HG03460 (cell line): Measurements from ENCODE around the gene LRP2BP.
"Not testable (repeated sequence)": the region's sequence is repeated elsewhere in the genome, so short reads cannot be mapped to it uniquely, and the experiment has no call there.

Experiments
- ATAC-seq: cut with Tn5 transposase; IDR thresholded peaks from one replicate; pipeline ENCODE4 v1.9.1; 2021; ENCODE audit not compliant: unreplicated experiment

The LRP2BP gene

DNA sequence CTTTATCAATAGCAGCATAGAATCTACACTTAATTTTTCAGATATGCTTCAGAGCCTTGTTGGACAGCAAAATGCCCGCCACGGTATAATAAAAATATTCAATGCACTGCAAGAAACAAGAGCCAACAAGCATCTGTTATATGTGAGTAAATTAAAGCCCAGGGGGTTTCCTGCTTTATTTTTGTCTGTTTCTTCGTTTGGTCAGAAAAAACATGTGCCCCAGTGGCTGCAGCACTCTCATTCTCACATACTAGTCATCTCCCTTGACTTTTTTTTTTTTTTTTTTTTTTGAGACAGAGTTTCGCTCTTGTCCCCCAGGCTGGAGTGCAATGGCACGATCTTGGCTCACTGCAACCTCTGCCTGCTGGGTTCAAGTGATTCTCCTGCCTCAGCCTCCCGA, 33.2 kb downstream of the LRP2BP start:
- ATAC-seq: not testable (repeated sequence)

DNA sequence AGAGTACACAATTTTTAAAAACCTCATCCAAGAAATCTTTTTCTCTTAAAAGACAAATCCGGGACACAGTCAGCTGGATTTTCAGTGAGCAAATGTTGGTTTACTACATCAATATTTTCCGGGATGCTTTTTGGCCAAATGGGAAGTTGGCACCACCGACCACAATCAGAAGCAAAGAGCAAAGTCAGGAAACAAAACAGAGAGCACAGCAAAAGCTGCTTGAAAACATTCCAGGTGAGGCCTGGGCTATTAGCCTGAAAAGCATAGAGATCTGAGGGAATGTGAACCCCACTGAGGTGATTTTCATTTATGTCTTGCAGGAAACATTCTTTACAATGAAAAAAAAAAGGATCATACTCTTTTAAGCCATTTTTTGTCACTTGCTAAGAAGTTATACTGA, 33.9 kb downstream of the LRP2BP start:
- no peak for ATAC-seq

DNA sequence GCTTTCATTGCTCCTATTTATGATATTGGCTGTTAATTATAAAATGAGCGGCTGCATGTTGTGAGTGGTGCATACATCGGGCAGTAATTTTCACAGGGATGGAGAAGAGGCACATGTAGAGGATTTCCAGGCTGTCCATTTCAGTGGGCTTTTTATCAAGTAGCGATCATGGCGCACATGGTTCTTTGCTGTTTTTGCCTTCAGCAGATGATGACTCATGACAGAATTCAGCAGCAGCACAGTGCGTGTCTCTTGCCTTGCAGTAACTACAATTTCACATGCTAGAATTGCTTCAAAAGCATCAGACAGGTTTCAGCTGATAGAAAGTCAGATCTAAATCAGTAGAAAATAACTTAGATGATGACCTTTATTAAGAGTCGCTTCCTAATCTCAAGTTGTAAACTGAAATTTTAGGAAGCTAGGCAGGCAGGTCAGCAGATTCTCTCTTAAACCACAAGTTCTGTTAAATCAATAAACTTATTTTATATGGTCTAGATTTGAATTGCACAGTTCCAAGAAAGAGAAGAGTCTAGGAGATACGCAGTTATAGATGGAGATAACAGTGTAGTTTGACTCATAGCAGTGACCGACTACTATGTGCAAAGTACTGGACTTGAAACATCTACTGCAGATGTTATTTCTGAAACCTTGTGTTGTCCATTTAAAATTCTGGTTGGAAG, 35.8 kb downstream of the LRP2BP start:
- no peak for ATAC-seq

DNA sequence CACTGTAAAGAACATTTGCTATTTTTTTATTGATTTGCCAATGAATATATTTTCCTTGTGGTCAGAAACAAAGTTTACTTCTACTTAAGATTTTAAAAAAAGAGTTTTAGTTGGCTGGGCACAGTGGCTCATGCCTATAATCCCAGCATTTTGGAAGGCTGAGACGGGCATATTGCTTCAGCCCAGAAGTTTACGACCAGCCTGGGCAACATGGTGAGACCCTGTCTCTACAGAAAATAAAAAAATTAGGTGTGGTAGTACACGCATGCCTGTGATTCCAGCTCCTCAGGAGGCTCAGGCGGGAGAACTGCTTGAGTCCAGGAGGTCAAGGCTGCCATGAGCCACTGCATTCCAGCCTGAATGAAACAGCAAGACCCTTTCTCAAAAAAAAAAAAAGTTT, 36.8 kb downstream of the LRP2BP start:
- no peak for ATAC-seq

DNA sequence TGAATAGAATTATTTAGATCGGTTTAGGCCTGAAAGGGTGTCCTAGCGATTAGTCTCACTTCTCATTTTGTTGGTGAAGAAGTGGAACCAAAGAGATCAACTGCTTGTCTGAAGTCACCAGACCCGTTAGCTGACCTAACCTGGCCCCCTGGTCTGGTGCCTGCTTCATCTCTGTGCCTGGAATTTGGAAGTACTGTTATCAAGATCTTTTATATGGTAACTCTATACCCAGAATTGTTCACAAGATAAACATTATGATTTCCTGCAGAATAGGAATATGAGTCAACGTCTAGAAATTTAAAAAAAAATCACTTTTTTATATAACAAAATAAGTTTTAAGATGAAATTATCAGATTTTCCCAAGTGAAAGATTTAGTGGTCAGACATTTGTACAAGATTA, 37.2 kb downstream of the LRP2BP start:
- no peak for ATAC-seq

DNA sequence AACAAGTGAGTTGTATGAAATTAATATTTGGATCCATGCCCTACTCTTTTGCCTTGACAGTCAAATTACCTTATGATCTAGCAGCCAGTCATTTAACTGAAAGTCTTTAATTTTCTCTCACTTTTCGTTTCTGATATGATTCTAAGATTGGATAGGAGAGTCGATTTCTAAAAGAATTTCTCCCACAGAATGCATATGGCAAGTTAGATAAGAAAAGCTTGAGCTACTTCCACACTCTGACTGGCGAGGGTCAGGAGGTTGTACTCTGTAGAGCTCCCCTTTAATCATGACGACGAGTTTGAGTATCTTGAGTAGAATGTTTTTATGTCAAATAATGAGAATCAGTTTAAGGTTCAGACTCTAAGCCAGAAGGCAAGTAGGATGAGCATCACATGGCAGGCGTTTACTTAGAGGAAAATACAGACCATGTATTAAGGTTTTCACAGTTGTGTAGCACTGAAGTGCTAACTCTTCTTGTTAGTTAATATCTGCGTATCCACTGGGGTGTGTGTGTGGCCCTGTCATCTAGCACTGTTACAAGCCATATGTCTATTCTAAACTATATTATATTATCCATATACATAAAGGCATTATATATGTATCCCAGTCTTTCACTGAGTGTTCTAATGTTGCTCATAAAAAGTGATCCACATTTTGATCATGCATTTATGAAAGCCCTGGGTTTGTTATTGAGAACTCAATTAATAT, 37.8 kb downstream of the LRP2BP start:
- ATAC-seq: no peak

DNA sequence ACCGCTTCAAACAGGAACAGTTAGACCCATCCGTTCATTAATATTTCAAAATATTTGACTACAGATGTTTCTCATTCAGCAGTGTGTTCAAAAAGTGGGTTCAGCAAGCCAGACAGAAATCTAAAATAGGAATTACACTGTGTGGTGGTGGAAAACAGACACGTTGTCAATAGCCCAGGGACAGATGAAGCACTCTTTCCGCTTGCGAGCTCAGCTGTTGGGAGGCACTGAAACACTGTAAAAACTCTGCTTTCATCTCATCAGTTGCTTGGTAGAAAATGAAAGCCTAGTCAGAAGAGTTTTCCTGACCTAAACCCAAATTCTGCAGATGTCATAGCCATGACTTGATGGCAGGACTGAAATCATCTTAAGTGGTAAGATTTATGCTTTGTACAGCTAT, 38.5 kb downstream of the LRP2BP start:
- no peak for ATAC-seq

DNA sequence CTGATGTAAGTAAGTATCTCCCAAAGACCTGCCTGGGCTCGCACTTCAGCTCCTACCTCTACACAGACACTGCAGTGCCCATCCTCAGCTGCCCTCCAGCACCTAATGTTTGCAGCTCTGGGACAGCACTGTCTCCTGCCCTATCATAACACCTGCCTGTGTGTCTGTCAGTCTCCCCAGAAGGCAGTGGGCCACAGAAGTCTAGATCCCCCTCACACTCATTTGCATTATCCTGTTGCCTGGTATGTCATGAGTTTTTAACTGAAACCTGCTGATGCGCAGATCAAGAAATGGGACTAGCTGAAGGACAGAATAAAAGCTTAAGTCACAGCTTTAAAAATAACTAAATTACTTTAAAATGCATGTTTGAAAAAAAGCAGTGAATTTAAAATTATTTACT, 43.0 kb downstream of the LRP2BP start:
- ATAC-seq: no peak

DNA sequence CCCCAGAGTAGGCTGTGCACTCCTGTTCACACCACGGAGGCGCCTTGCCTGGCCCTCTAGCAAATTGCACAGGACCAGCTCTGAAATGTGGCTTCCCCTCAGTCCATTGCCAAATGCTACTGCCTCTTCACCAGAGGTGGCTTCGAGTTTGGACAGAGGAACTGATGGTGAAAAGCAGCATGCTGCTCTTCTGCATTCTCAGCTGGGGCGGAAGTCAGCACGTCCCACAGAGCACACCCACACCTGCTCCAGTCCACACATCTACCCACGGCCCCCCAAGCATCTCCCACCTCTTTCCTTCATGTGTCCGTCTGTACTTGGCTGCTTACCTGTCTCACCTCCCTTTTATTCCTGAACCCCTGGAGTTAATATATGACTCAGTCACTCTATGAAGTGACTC, 43.5 kb downstream of the LRP2BP start:
- no peak for ATAC-seq

DNA sequence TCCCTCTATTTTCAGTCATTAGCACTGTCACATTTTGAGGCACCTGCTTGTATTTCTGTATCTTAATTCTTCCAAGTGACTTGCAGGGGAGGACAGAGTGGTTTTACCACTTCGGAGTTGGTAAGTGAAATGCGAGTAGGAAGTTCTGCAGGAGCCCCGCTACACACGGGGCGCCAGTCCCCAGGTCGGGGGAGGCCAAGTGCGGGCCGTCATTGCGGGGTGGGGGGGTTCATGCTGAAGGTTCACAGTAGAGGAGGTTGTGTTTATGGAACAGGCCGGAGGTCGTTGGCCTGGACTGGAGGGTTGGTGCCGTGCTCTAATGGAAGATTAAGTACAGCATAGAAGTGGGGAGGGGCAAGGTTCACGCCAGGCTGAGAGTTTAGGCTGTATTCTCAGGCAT, 44.0 kb downstream of the LRP2BP start:
- ATAC-seq: no peak

DNA sequence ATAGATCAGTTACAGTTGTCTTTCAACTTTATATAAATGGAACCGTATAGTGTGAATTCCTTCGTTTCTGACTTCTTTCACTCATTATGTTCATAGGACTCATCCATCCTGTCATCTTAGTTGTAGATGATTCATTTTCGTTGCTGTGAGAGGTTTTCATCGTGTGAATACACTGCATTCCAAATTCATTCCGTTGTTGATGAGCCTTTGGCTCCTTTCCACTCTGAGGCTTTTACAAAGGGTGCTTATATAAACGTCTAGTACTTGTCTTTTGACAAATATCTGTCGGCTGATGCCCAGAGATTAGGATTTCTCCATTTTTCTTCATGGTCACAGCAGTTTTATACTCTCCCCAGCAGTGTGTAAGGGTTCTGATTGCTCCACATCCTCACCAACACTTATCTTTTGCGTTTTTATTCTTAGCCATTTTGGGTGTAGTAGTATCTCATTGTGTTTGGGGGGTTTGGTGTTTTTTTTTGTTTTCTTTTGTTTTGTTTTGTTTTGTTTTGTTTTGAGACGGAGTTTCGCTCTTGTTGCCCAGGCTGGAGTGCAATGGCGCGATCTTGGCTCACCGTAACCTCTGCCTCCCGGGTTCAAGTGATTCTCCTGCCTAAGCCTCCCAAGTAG, 48.6 kb downstream of the LRP2BP start:
- ATAC-seq: no peak

DNA sequence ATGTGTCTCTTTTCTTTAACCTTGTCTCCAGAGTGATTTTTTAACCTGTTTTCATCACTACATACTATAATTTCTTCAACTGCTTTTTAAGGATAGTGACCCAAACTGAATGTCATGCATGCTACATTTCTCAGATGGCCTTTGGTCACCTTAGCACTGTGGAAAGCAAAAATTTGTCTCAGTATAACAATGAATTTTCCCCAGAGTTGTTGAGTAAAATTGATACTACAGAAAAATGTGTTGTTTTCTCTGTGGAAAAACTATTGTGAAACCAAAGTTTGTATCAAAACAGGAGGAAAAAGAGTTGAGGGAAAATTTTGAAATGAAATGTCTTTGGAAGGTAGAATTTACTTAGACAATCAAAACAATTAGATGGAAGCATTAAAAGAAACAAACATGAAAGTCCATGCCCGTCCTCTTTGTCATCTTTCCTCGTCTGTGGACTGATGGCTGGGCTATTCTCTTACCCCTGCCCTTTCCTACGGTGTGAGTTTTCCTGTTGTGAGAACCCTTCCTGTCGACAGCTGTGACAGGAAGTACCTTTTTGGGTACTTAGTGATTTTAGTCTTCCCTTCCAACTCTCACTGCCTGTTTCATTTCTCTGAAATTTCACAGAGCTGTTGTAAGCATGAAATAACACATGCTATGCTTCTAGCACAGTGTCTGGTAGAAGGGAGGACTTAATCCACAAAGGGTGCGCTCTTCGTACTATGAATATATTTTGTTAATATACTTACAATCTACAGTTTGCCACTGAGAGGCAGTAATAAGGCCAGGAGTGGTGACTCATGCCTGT, 50.8 kb downstream of the LRP2BP start:
- peak; percentile 62 for ATAC-seq

DNA sequence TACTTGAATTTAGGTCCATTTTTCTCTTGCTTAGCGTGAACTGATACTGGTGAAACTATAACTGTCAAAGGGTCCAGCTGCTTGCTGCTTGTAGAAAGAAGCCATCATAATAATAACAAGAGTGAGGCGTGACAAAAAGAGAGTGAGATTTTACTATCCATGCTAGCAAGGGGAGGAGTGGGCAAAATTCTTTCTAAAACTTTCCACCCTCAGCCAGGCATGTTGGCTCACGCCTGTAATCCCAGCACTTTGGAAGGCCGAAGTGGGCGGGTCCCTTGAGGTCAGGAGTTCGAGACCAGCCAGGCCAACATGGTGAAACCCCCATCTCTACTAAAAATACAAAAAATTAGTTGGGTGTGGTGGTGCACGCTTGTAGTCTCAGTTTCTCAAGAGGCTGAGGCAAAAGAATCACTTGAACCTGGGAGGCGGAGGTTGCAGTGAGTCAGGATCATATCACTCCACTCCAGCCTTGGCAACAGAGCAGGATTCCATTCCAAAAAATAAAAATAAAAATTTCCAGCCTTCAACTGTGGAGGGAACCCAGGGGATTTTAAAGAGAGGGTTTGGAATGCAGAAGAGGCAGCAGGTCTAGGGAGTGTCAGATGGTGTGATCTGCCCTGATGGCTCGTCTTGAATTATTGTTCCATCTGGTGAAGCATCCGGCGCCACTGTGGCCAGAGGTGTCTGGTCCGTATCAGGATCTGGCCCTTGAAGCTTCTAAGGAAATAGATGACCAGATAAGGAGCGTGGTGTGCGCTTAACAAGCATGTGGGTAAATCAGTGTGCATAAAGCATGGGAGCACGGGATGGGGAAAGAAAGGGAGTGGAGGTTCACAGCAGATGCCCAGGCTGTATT, 51.8 kb downstream of the LRP2BP start:
- no peak for ATAC-seq

DNA sequence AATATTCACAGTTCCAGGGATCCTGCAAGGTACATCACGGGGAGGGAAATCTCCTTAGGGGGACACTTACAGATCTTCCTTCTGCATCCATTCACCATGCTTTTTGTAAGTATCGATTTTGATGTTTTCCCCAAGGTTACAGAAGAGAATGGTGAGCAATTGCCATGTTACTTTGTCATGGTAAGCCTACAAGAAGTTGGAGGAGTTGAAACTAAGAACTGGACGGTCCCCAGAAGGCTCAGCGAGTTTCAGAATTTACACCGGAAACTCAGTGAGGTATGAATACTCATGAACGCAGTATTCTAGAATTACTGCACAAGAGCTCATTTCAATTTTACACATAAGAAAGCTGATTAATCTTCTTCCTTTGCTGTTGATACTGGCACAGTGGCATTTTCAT, 53.9 kb downstream of the LRP2BP start:
- peak; percentile 48 for ATAC-seq

DNA sequence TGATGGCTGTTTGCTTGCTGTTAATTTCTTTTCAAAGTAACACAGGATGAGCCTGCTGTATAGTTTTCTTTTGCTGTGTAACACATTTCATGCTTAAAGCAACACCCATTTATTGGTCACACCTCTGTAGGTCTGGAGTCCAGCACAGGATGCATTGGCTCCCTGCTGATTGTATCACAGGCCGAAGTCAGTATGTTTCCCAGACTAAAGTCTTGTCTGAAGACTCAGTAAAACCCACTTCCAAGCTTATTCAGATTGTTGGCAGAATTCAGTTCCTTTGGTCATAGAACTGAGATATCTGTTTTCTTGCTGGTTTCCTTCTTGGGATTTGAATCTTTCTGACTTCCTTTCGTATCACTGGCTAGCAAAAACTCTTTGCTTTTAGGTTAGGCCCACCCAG, 54.3 kb downstream of the LRP2BP start:
- ATAC-seq: no peak

DNA sequence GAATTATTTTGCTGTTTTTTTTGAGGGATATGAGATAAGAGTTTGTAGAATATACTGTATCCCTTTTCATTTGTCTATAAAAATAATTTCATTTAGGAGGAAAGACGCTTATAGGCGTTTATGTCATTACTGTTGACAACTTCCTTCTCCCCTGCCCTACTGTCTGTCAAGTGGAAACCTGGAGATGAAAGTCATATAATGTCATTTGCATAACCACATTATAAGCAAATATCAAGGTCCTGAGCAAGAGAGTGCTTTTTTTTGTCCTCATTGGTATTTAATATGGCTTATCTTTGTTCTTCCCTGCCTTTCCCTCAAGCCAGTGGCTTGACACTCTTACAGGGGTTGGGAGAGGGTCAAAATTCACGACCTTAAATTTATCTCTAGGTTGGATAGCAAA, 55.8 kb downstream of the LRP2BP start:
- ATAC-seq: no peak

DNA sequence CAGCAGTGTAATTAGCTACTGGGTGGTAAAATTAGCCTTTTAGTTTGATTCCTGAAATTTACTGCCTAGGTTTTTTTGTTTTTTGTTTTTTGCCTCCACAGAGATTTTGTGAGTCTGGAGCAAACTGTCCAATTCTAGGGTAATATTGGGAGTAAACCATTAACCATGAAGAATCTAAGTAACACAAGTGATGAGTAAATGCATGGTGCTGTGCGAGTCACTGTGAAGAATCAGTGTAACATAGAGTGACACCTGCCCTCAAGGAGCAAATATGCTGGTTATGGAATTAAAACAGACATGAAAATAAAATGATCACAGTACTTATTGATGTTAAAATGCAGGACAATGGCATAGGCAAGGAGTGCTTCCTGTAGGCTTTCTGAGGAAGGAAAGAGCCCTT, 60.1 kb downstream of the LRP2BP start:
- no peak for ATAC-seq

DNA sequence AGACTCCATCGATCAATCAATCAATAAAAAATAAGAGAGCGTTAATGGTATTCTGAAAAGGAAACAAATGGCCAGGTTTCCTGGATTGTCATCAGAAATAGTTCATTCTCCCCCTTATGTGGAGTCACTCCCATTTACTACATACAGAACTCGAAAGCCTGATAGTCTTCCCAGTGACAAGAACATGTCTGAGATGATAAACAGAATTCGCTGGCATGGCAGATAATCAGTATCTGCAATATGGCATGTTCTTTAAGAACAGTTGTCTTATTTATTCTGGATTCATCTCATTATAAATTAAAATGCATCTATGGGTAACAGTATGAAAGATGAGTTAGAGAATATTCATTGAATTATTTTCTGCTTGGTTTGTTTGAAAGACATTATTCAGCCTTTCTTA, 61.4 kb downstream of the LRP2BP start:
- no peak for ATAC-seq

DNA sequence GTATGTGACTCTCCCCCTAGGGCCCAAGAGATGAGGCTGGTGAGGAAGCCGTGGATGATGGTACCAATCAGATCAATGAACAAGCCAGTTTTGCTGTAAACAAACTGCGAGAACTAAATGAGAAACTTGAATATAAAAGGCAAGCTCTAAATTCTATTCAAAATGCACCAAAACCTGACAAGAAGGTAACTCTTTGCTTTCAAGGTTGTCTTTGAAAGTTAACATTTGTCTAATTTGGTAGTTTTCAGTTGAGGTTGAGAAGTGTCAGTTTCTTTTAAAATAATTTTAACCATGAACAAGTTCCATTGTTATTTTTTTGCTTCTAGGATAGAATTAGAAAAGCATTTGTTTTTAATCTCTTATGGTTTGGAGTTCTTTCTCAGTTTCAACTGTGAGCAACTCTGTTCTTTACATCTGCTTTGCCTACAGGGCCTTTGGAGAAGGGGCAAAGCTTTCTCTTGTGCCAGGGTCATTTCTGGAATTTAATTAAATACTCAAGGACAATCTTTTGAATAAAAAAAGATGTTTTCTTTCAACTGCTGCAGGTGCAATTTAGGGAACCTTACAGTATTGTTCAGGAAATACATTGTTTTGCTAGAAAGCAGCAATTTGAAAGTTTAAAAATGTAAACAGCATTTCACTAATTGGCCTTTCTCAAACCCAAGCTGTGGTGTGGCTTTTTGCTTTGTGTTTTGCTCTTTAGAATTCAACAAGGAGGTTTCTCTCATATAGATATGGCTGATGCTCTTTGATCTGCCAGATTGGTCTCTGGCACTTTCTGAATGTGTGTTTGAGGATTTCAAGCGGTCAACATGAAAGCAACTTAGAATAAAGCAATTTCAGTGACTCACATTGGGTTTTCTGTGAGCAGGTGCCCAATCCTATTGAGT, 62.9 kb downstream of the LRP2BP start:
- ATAC-seq: peak; percentile 70
